HG03520 (cell line): ENCODE data around the gene SHROOM1.
"Not testable (repeated sequence)": the region's sequence is repeated elsewhere in the genome, so short reads cannot be mapped to it uniquely, and the experiment has no call there.

Experiments used
- ATAC-seq: cut with Tn5 transposase; IDR thresholded peaks from one replicate; pipeline ENCODE4 v1.9.1; 2021; ENCODE audit warnings: mild to moderate bottlenecking, moderate library complexity; ENCODE audit not compliant: unreplicated experiment

The SHROOM1 gene

GRCh38 chr5:132808448-132808847 is 22.0 kb downstream of the SHROOM1 start:
- no peak for ATAC-seq

GRCh38 chr5:132807163-132807838 is 23.1 kb downstream of the SHROOM1 start:
- no peak for ATAC-seq

- ATAC-seq: not testable (repeated sequence)
Measured at GRCh38 chr5:132806804-132807162, 23.7 kb downstream of the SHROOM1 start.

- ATAC-seq: not testable (repeated sequence)
Measured at GRCh38 chr5:132805872-132806271, 24.6 kb downstream of the SHROOM1 start.

GRCh38 chr5:132804219-132804618 is 26.2 kb downstream of the SHROOM1 start:
- not testable (repeated sequence) for ATAC-seq

GRCh38 chr5:132802685-132803066 is 27.8 kb downstream of the SHROOM1 start:
- not testable (repeated sequence) for ATAC-seq

- ATAC-seq: no peak
Measured at GRCh38 chr5:132802044-132802684, 28.3 kb downstream of the SHROOM1 start.

GRCh38 chr5:132800545-132800944 is 29.9 kb downstream of the SHROOM1 start:
- ATAC-seq: no peak

GRCh38 chr5:132799392-132799791 is 31.1 kb downstream of the SHROOM1 start:
- no peak for ATAC-seq

GRCh38 chr5:132797651-132798050 is 32.8 kb downstream of the SHROOM1 start:
- ATAC-seq: no peak

- ATAC-seq: no peak
Measured at GRCh38 chr5:132791026-132791425, 39.4 kb downstream of the SHROOM1 start.

GRCh38 chr5:132790201-132790865 is 40.1 kb downstream of the SHROOM1 start:
- no peak for ATAC-seq

- ATAC-seq: no peak
Measured at GRCh38 chr5:132788990-132789886, 41.2 kb downstream of the SHROOM1 start.

- ATAC-seq: no peak
Measured at GRCh38 chr5:132788508-132788907, 41.9 kb downstream of the SHROOM1 start.

- ATAC-seq: no peak
Measured at GRCh38 chr5:132787076-132787475, 43.4 kb downstream of the SHROOM1 start.

GRCh38 chr5:132785864-132786263 is 44.6 kb downstream of the SHROOM1 start:
- no peak for ATAC-seq

GRCh38 chr5:132785365-132785764 is 45.1 kb downstream of the SHROOM1 start:
- no peak for ATAC-seq

- no peak for ATAC-seq
Measured at GRCh38 chr5:132782101-132782500, 48.3 kb downstream of the SHROOM1 start.

- no peak for ATAC-seq
Measured at GRCh38 chr5:132781029-132781428, 49.4 kb downstream of the SHROOM1 start.

GRCh38 chr5:132780577-132780976 is 49.9 kb downstream of the SHROOM1 start:
- no peak for ATAC-seq

- no peak for ATAC-seq
Measured at GRCh38 chr5:132779961-132780360, 50.5 kb downstream of the SHROOM1 start.
